Measurements from ENCODE around the gene ZNF609. TPM values are rescaled to one million over a fixed set of nuclear protein-coding genes. Genes with fewer than 3 reads are reported as not detected.
"Not testable (repeated sequence)": the region's sequence is repeated elsewhere in the genome, so short reads cannot be mapped to it uniquely, and the experiment has no call there.

Gene ZNF609
- total RNA-seq, 5 donors from 2014 or later (not counting 1 experiment from before 2014, with no cell fraction given) = 52.7 to 81.8 (median 59.3) TPM

DNA sequence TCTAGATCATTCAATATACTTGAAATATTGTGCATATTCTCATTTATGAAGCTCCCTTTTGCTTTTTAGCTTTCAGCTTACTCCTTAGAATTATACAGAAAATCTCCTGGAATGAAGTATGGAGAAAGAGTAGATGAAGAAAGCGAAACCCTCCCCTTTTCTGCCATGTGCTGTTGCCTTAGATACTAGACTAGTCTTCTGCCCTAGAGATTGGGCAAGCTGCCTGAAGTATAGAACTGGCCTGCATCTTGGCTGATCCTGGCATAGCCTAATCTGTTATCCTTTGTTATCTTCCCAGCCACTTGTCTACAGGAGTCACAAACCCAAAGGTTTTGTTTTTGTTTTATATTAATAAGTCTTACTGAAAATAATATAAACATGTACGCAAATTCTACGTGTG, 176.2 kb downstream of the ZNF609 start:
- peaks cover 45 to 59% of the 10 kb centered on the region in 2 experiments for H3K4me1 ChIP-seq (ENCODE audit: control insufficient read depth in 1 of 2, extremely low read depth in 1 of 2, insufficient read depth in 2 of 2, low read length in 2 of 2)
- Mint-ChIP-seq H3K9me3 (peaks cover 0 to 6% (median 3%) of the 10 kb centered on the region in 3 donors), H3K4me1 (peaks cover 61 to 77% (median 75%) of the 10 kb centered on the region in 3 donors), H3K27ac (peak overlapping the region; percentile 74 to 80), H3K27me3 (no peaks in the 10 kb centered on the region), H3K36me3 (peaks cover 24% of the 10 kb centered on the region), H3K4me3 (no peak overlapping the region)
- H3K27ac ChIP-seq (ENCODE audit: low read length) = no peak overlapping the region
- 100% methylated on average over 1 of the region's 3 CpGs for WGBS (ENCODE audit: insufficient coverage)
- DNase-seq (no peak), ATAC-seq (replicated peaks in 1 of 4) (no peak)
- H3K36me3 ChIP-seq (ENCODE audit: control insufficient read depth in 2 of 2, extremely low read depth in 1 of 2, insufficient read depth in 1 of 2, low read length in 1 of 2) = no peaks in the 10 kb centered on the region
- ChIA-PET POLR2A (interaction anchor here (0.5 to 1.0 kb wide), 5 partner anchors 15 to 105 kb away, joined by 3 to 4 read pairs (median 3); no protein-coding TSS in a partner anchor), CTCF (no interaction called here)
- peaks cover 3% of the 10 kb centered on the region for H3K9me3 ChIP-seq
- no peaks in the 10 kb centered on the region for H3K27me3 ChIP-seq (replicated peaks in 1 of 2; ENCODE audit: control insufficient read depth in 2 of 2, extremely low read depth in 1 of 2, insufficient read depth in 2 of 2, low read length in 1 of 2)
- H3K4me3 ChIP-seq (ENCODE audit: control insufficient read depth in 1 of 2, extremely low read depth in 1 of 2, low read length in 1 of 2) = no peak overlapping the region

DNA sequence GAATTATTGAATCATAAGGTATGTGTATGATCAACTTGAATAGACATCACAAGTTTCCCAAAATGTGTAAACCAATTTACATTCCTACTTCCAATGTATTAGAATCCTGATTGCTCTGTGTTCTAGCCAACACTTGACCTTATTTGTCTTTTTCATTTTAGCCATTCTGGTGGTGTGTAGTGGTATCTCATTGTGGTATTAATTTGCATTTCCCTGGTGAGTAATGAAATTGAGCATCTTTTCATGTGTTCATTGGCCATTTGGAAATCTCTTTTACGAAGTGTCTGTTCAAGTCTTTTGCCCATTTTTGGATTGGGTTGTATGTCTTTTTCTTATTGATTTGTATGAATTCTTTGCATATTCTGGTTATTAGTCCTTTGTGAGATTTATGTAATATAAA, 177.0 kb downstream of the ZNF609 start:
- H3K27me3 Mint-ChIP-seq = no peaks in the 10 kb centered on the region
- peak overlapping the region in 1 of 2 donors; percentile 74 for H3K27ac Mint-ChIP-seq
- Histone ChIP-seq H3K4me3 (ENCODE audit: control insufficient read depth in 1 of 2, extremely low read depth in 1 of 2, low read length in 1 of 2) (no peak overlapping the region), H3K27ac (ENCODE audit: low read length) (no peak overlapping the region), H3K9me3 (peaks cover 3% of the 10 kb centered on the region), H3K27me3 (replicated peaks in 1 of 2; ENCODE audit: control insufficient read depth in 2 of 2, extremely low read depth in 1 of 2, insufficient read depth in 2 of 2, low read length in 1 of 2) (no peaks in the 10 kb centered on the region), H3K36me3 (ENCODE audit: control insufficient read depth in 2 of 2, extremely low read depth in 1 of 2, insufficient read depth in 1 of 2, low read length in 1 of 2) (no peaks in the 10 kb centered on the region), H3K4me1 (ENCODE audit: control insufficient read depth in 1 of 2, extremely low read depth in 1 of 2, insufficient read depth in 2 of 2, low read length in 2 of 2) (peaks cover 45 to 53% of the 10 kb centered on the region in 2 experiments)
- ChIA-PET CTCF (no interaction called here), POLR2A (interaction anchor here (0.6 to 0.7 kb wide), 2 partner anchors 42 to 106 kb away, joined by 3 read pairs; no protein-coding TSS in a partner anchor)
- WGBS (ENCODE audit: insufficient coverage) = 100% methylated on average over 1 of the region's 1 CpG
- peaks cover 24% of the 10 kb centered on the region for H3K36me3 Mint-ChIP-seq
- H3K4me3 Mint-ChIP-seq = no peak overlapping the region
- ATAC-seq (replicated peaks in 1 of 4) (no peak), DNase-seq (no peak)
- peaks cover 62 to 77% (median 73%) of the 10 kb centered on the region in 3 donors for H3K4me1 Mint-ChIP-seq
- H3K9me3 Mint-ChIP-seq = peaks cover 0 to 6% (median 3%) of the 10 kb centered on the region in 3 donors

DNA sequence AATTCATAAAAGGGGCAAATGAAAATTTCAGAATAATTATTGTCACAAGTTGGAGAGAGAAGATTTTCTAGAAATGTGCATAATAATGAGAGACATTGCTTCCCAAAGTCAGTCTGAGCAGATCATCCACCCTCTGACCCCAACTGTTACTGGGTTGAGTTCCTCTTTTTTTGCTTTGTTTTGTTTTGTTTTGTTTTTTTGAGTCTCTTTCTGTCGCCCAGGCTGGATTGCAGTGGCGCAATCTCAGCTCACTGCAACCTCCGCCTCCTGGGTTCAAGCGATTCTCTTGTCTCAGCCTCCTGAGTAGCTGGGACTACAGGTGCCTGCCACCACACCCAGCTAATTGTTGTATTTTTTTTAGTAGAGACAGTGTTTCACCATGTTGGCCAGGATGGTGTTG, 179.4 kb downstream of the ZNF609 start:
- H3K4me1 ChIP-seq (ENCODE audit: control insufficient read depth in 1 of 2, extremely low read depth in 1 of 2, insufficient read depth in 2 of 2, low read length in 2 of 2) = peaks cover 24 to 32% of the 10 kb centered on the region in 2 experiments
- no CpG with 5 or more reads among the region's 4 CpGs for WGBS (ENCODE audit: insufficient coverage)
- Mint-ChIP-seq H3K4me3 (peak overlapping the region in 1 of 3 donors; percentile 18), H3K36me3 (peaks cover 27% of the 10 kb centered on the region), H3K27ac (peak overlapping the region; percentile 76 to 90), H3K4me1 (peaks cover 55 to 70% (median 68%) of the 10 kb centered on the region in 3 donors)
- H3K9me3 ChIP-seq; H3K9me3 Mint-ChIP-seq; DNase-seq; H3K4me3 ChIP-seq (ENCODE audit: control insufficient read depth in 1 of 2, extremely low read depth in 1 of 2, low read length in 1 of 2); CTCF ChIA-PET; H3K27me3 ChIP-seq (replicated peaks in 1 of 2; ENCODE audit: control insufficient read depth in 2 of 2, extremely low read depth in 1 of 2, insufficient read depth in 2 of 2, low read length in 1 of 2); H3K27me3 Mint-ChIP-seq; H3K36me3 ChIP-seq (ENCODE audit: control insufficient read depth in 2 of 2, extremely low read depth in 1 of 2, insufficient read depth in 1 of 2, low read length in 1 of 2); H3K27ac ChIP-seq (ENCODE audit: low read length); ATAC-seq (replicated peaks in 1 of 4): not testable (repeated sequence)
- POLR2A ChIA-PET = interaction anchor here (0.6 to 1.7 kb wide), 3 partner anchors 9 to 12 kb away, joined by 3 to 15 read pairs (median 3); no protein-coding TSS in a partner anchor

DNA sequence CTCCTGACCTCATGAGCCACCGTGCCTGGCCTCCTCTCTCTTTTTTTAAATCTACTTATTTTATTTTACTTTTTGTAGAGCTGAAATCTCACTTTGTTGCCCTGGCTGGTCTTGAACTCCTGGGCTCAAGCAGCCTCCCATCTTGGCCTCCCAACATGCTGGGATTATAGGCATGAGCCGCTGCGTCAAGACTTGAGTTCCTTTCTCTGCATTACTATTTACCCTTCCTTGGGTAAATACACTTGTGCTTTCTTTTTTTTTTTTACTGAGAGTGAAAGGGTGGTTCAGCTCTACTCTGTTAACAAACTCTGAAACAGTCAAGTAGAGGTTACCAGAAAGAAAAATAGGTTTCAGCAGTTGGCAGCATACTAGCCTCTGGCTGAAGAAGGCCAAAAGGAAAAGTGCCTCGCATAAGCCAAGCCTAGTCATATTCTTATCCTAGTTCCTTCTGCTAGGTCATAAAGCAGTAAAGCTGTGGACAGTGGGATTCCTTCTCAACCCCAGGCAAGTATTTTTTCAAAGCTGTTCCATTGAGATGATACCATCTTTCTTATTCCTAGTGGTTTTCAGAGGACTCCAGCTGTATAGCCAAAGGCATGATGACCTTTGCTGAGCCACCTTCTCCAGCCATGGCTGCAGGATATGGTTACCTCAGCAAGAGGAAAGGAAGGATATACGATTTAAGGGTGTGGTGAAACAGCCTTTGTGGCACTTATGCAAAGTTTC, 179.9 kb downstream of the ZNF609 start:
- peak in 1 of 4 experiments; percentile 35 for ATAC-seq (replicated peaks in 1 of 4)
- CTCF ChIA-PET = no interaction called here

DNA sequence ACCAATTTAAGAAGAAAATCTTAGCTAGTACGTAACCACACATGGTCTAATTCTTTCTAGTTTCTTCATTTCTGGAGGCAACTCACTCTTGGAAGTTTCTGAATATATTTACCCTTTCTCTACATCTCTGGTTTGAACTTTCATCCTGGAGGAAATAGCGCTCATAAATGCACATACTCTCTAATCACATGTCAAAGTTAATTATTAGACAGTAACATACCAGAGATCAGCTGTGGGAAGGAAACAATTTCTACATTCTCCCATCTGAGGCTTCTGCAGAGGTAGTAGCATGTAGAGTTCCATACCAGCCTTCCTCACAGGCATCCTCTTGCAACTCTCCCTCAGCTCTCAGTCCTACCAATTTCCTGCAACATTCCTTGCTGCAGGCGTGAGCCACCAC, 182.5 kb downstream of the ZNF609 start:
- no peaks in the 10 kb centered on the region for H3K9me3 ChIP-seq
- no CpG with 5 or more reads among the region's 3 CpGs for WGBS (ENCODE audit: insufficient coverage)
- Mint-ChIP-seq H3K9me3 (no peaks in the 10 kb centered on the region), H3K27ac (no peak overlapping the region), H3K36me3 (peaks cover 19% of the 10 kb centered on the region), H3K27me3 (no peaks in the 10 kb centered on the region), H3K4me1 (peaks cover 47 to 52% (median 49%) of the 10 kb centered on the region in 3 donors), H3K4me3 (no peak overlapping the region)
- H3K27ac ChIP-seq (ENCODE audit: low read length) = no peak overlapping the region
- no peak for DNase-seq
- ATAC-seq (replicated peaks in 1 of 4) = no peak
- H3K36me3 ChIP-seq (ENCODE audit: control insufficient read depth in 2 of 2, extremely low read depth in 1 of 2, insufficient read depth in 1 of 2, low read length in 1 of 2) = no peaks in the 10 kb centered on the region
- no peaks in the 10 kb centered on the region for H3K27me3 ChIP-seq (replicated peaks in 1 of 2; ENCODE audit: control insufficient read depth in 2 of 2, extremely low read depth in 1 of 2, insufficient read depth in 2 of 2, low read length in 1 of 2)
- H3K4me1 ChIP-seq (ENCODE audit: control insufficient read depth in 1 of 2, extremely low read depth in 1 of 2, insufficient read depth in 2 of 2, low read length in 2 of 2) = peaks cover 9 to 21% of the 10 kb centered on the region in 2 experiments
- no peak overlapping the region for H3K4me3 ChIP-seq (ENCODE audit: control insufficient read depth in 1 of 2, extremely low read depth in 1 of 2, low read length in 1 of 2)
- ChIA-PET POLR2A (interaction anchor here in 1 of 2 donors (0.6 to 0.8 kb wide), 2 partner anchors 8 to 377 kb away, joined by 3 to 4 read pairs; no protein-coding TSS in a partner anchor), CTCF (interaction anchor here in 1 of 2 donors (0.6 to 1.0 kb wide), 2 partner anchors 10 to 213 kb away, joined by 3 read pairs; no protein-coding TSS in a partner anchor)

More for the DNA sequence above, 179.9 kb downstream of the ZNF609 start:
- Histone ChIP-seq H3K27me3 (replicated peaks in 1 of 2; ENCODE audit: control insufficient read depth in 2 of 2, extremely low read depth in 1 of 2, insufficient read depth in 2 of 2, low read length in 1 of 2) (no peaks in the 10 kb centered on the region), H3K36me3 (ENCODE audit: control insufficient read depth in 2 of 2, extremely low read depth in 1 of 2, insufficient read depth in 1 of 2, low read length in 1 of 2) (no peaks in the 10 kb centered on the region), H3K27ac (ENCODE audit: low read length) (no peak overlapping the region), H3K4me1 (ENCODE audit: control insufficient read depth in 1 of 2, extremely low read depth in 1 of 2, insufficient read depth in 2 of 2, low read length in 2 of 2) (peaks cover 18 to 28% of the 10 kb centered on the region in 2 experiments), H3K4me3 (ENCODE audit: control insufficient read depth in 1 of 2, extremely low read depth in 1 of 2, low read length in 1 of 2) (no peak overlapping the region), H3K9me3 (peaks cover 3% of the 10 kb centered on the region)
- POLR2A ChIA-PET = interaction anchor here in 1 of 2 donors (1.1 kb wide), 1 partner anchor 9 kb away, joined by 3 read pairs; no protein-coding TSS in a partner anchor
- H3K27me3 Mint-ChIP-seq = no peaks in the 10 kb centered on the region
- no peak for DNase-seq
- H3K9me3 Mint-ChIP-seq = peaks cover 0 to 6% (median 3%) of the 10 kb centered on the region in 3 donors
- no CpG with 5 or more reads among the region's 5 CpGs for WGBS (ENCODE audit: insufficient coverage)
- H3K4me1 Mint-ChIP-seq = peaks cover 54 to 66% (median 64%) of the 10 kb centered on the region in 3 donors
- peaks cover 27% of the 10 kb centered on the region for H3K36me3 Mint-ChIP-seq
- H3K27ac Mint-ChIP-seq = peak overlapping the region; percentile 61 to 90
- H3K4me3 Mint-ChIP-seq = peak overlapping the region in 1 of 3 donors; percentile 18

DNA sequence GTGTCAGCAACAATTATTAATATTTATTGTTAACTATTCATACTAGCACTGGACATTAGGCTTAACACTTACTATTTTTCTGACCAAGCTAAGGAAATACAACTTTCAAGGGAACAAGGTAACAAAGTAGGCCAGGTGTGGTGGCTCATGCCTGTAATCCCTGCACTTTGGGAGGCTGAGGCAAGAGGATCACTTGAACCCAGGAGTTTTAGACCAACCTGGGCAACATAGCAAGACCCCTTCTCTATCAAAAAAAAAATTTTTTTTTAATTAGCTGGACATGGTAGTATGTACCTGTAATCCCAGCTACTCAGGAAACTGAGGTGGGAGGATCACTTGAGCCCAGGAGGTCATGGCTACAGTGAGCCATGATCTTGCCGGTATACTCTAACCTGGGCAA, 183.3 kb downstream of the ZNF609 start:
- Mint-ChIP-seq H3K9me3 (no peaks in the 10 kb centered on the region), H3K27me3 (no peaks in the 10 kb centered on the region), H3K36me3 (peaks cover 14% of the 10 kb centered on the region), H3K27ac (peak overlapping the region in 1 of 2 donors; percentile 58), H3K4me3 (no peak overlapping the region), H3K4me1 (peaks cover 52 to 55% (median 53%) of the 10 kb centered on the region in 3 donors)
- DNase-seq (no peak), ATAC-seq (replicated peaks in 1 of 4) (no peak)
- H3K27ac ChIP-seq (ENCODE audit: low read length) = no peak overlapping the region
- ChIA-PET POLR2A (interaction anchor here (0.5 to 0.6 kb wide), 3 partner anchors 29 to 849 kb away, joined by 4 to 7 read pairs (median 6); no protein-coding TSS in a partner anchor), CTCF (interaction anchor here (0.7 to 1.3 kb wide), 2 partner anchors 10 to 887 kb away, joined by 3 read pairs; no protein-coding TSS in a partner anchor)
- no CpG with 5 or more reads among the region's 1 CpG for WGBS (ENCODE audit: insufficient coverage)
- peaks cover 9 to 21% of the 10 kb centered on the region in 2 experiments for H3K4me1 ChIP-seq (ENCODE audit: control insufficient read depth in 1 of 2, extremely low read depth in 1 of 2, insufficient read depth in 2 of 2, low read length in 2 of 2)
- no peaks in the 10 kb centered on the region for H3K27me3 ChIP-seq (replicated peaks in 1 of 2; ENCODE audit: control insufficient read depth in 2 of 2, extremely low read depth in 1 of 2, insufficient read depth in 2 of 2, low read length in 1 of 2)
- no peaks in the 10 kb centered on the region for H3K9me3 ChIP-seq
- no peak overlapping the region for H3K4me3 ChIP-seq (ENCODE audit: control insufficient read depth in 1 of 2, extremely low read depth in 1 of 2, low read length in 1 of 2)
- H3K36me3 ChIP-seq (ENCODE audit: control insufficient read depth in 2 of 2, extremely low read depth in 1 of 2, insufficient read depth in 1 of 2, low read length in 1 of 2) = no peaks in the 10 kb centered on the region
